ENCODE results near the gene GALNT10.

GALNT10 gene

GRCh38 chr5:154286557-154286956 is 96.0 kb downstream of the GALNT10 start:
- no peak for DNase-seq (ENCODE audit: low spot score)

DNA sequence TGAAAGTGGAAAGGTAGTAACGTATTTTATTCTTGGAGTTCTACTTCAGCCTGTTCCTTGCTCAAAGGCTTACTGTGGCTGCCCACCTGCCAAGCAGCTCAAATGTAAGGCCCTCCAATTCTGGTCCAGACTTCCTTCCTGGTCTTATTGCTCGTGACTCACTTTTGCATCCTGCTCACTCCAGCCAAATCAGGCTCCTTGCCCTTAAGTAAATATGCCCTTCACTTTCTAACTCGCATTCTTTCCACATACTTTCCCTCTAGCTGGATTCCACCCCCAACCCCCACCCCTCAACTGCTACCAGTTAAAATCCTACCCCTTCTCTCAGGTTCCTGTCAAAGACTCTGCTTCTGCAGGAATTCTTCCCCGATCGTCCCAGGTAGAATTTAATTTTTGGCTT is 96.6 kb downstream of the GALNT10 start:
- no peak for DNase-seq (ENCODE audit: low spot score)
- TF ChIP-seq, protein P1, sequence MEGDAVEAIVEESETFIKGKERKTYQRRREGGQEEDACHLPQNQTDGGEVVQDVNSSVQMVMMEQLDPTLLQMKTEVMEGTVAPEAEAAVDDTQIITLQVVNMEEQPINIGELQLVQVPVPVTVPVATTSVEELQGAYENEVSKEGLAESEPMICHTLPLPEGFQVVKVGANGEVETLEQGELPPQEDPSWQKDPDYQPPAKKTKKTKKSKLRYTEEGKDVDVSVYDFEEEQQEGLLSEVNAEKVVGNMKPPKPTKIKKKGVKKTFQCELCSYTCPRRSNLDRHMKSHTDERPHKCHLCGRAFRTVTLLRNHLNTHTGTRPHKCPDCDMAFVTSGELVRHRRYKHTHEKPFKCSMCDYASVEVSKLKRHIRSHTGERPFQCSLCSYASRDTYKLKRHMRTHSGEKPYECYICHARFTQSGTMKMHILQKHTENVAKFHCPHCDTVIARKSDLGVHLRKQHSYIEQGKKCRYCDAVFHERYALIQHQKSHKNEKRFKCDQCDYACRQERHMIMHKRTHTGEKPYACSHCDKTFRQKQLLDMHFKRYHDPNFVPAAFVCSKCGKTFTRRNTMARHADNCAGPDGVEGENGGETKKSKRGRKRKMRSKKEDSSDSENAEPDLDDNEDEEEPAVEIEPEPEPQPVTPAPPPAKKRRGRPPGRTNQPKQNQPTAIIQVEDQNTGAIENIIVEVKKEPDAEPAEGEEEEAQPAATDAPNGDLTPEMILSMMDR (IDR thresholded peaks at IDR 0.05; ENCODE audit: extremely low read depth, missing control alignments): no peak

More at GRCh38 chr5:154286557-154286956, 96.0 kb downstream of the GALNT10 start:
- TF ChIP-seq, protein P1 (IDR thresholded peaks at IDR 0.05; ENCODE audit: extremely low read depth, missing control alignments): no peak

- TF ChIP-seq, protein P1 (IDR thresholded peaks at IDR 0.05; ENCODE audit: extremely low read depth, missing control alignments): no peak
- DNase-seq (ENCODE audit: low spot score): no peak
Observed at GRCh38 chr5:154288145-154288544, 97.6 kb downstream of the GALNT10 start.

GRCh38 chr5:154291917-154292316 is 101.4 kb downstream of the GALNT10 start:
- no peak for DNase-seq (ENCODE audit: low spot score)
- TF ChIP-seq, protein P1 (IDR thresholded peaks at IDR 0.05; ENCODE audit: extremely low read depth, missing control alignments): no peak

DNA sequence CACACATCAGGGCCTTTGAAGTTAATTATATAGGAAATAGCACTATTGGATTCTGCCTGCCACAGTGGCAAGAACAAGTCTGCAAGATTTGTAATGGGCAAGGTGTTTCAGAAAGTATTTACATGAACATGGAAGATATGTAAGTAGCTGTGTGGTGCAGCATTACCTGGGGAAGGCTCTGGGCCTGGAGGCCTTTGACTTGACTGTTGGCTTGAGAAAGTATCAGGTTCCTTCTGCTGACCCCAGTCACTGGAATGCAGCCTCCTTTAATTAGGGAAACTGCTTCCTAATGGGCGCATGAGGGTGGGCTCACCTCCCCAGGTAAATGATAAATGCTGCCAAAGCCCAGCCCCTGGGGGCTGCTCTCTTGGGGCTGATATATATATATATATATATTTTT is 102.7 kb downstream of the GALNT10 start:
- DNase-seq (ENCODE audit: low spot score): no peak
- TF ChIP-seq, protein P1 (IDR thresholded peaks at IDR 0.05; ENCODE audit: extremely low read depth, missing control alignments): no peak

DNA sequence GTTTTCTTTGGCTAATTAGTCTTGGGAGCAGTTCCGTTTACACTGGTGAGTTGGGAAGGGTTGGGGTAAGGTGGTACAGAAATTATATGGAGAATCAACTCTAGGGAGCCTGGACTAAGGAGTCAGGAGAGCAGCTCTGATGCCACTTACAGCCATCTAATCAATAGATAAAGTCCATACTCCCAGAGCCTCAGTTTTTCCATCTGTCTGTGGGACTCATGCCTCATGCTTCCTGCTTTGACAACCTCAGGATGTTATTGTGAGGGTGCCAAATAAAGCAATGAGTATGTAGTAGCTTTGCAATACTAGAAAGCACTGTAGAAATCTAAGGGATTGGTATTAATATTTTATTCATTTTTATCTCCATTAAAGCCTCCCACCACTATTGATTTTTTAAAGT is 105.0 kb downstream of the GALNT10 start:
- DNase-seq (ENCODE audit: low spot score): no peak
- TF ChIP-seq, protein P1 (IDR thresholded peaks at IDR 0.05; ENCODE audit: extremely low read depth, missing control alignments): no peak

- DNase-seq (ENCODE audit: low spot score): no peak
- TF ChIP-seq, protein P1 (IDR thresholded peaks at IDR 0.05; ENCODE audit: extremely low read depth, missing control alignments): no peak
Observed at GRCh38 chr5:154296525-154297159, 106.1 kb downstream of the GALNT10 start.

All from GM20000 (cell line).